GM23338 (cell line): ENCODE measurements around the gene GLCCI1. TPM values are rescaled to one million over a fixed set of nuclear protein-coding genes. Genes with fewer than 3 reads are reported as not detected.

Experiments
- EZH2phosphoT487 ChIP-seq: fragments of 200-600 bp; sonication (generic); IDR thresholded peaks from one replicate; pipeline ENCODE4 v1.8.1; 2018; ENCODE audit warnings: antibody characterized with exemption; ENCODE audit not compliant: unreplicated experiment
- JUNB ChIP-seq: IDR thresholded peaks from one replicate; pipeline ENCODE4 v1.6.1; 2016; ENCODE audit warnings: antibody characterized with exemption; ENCODE audit not compliant: unreplicated experiment
- NANOG ChIP-seq: IDR thresholded peaks from 2 replicates; pipeline ENCODE4 v1.6.1; 2016; ENCODE audit warnings: antibody characterized with exemption, borderline replicate concordance
- STAT1 ChIP-seq: IDR thresholded peaks from one replicate; pipeline ENCODE4 v1.6.1; 2016; ENCODE audit warnings: antibody characterized with exemption; ENCODE audit not compliant: unreplicated experiment
- ZNF114 ChIP-seq: fragments of 250-450 bp; sonication (Bioruptor Pico); IDR thresholded peaks from 2 replicates; pipeline ENCODE4 v1.5.0; 2020; ENCODE audit warnings: mild to moderate bottlenecking, moderate library complexity
- polyA plus RNA-seq: library from polyadenylated mRNA; unstranded; fragments of >200 nt; fragmentation: Nextera tagmentation; extraction: Ambion mirVana; gene quantifications from 2 replicates; pipeline ENCODE4 v1.2.1, GENCODE V29; 2016
- total RNA-seq: library from RNA; depleted of rRNA; stranded (reverse); fragments of >200 nt; shearing (Covaris generic); gene quantifications from 2 replicates; pipeline ENCODE4 v1.2.3, GENCODE V29; 2014
- TF ChIP-seq, protein P1 (sequence below): fragments of 250-450 bp; sonication (Bioruptor Pico); IDR thresholded peaks from 2 replicates; pipeline ENCODE4 v1.5.0; 2020; ENCODE audit warnings: mild to moderate bottlenecking, moderate library complexity
- TF ChIP-seq, protein P2 (sequence below): IDR thresholded peaks from one replicate; pipeline ENCODE4 v1.6.1; 2018; ENCODE audit warnings: antibody characterized with exemption; ENCODE audit not compliant: unreplicated experiment
- TF ChIP-seq, protein P3 (sequence below): IDR thresholded peaks from 2 replicates; pipeline ENCODE4 v1.6.1; 2016; ENCODE audit warnings: antibody characterized with exemption

The GLCCI1 gene
- total and polyA plus RNA-seq, 2 experiments from 2014 or later, result 15.0 to 15.7 TPM

DNA sequence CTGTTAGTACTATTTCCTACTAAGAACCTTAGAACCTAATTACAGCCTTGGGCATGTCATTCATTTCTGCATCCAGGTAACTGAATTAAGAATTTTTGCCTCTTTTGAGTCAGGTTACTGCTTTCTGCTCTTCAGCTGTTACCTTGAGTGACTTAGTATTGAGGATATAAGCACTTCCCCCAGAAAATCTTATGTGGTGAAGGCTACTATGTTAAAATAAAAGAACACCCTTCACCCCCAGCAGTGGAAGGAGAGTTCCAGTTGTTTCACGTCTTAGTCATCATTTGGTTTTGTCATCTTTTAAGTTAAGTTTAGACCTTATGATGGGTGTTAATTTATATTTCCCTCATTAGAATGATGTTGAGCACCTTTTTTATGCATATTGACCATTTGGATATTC is 82.8 kb downstream of the GLCCI1 start (continued):
- TF ChIP-seq, protein P1, sequence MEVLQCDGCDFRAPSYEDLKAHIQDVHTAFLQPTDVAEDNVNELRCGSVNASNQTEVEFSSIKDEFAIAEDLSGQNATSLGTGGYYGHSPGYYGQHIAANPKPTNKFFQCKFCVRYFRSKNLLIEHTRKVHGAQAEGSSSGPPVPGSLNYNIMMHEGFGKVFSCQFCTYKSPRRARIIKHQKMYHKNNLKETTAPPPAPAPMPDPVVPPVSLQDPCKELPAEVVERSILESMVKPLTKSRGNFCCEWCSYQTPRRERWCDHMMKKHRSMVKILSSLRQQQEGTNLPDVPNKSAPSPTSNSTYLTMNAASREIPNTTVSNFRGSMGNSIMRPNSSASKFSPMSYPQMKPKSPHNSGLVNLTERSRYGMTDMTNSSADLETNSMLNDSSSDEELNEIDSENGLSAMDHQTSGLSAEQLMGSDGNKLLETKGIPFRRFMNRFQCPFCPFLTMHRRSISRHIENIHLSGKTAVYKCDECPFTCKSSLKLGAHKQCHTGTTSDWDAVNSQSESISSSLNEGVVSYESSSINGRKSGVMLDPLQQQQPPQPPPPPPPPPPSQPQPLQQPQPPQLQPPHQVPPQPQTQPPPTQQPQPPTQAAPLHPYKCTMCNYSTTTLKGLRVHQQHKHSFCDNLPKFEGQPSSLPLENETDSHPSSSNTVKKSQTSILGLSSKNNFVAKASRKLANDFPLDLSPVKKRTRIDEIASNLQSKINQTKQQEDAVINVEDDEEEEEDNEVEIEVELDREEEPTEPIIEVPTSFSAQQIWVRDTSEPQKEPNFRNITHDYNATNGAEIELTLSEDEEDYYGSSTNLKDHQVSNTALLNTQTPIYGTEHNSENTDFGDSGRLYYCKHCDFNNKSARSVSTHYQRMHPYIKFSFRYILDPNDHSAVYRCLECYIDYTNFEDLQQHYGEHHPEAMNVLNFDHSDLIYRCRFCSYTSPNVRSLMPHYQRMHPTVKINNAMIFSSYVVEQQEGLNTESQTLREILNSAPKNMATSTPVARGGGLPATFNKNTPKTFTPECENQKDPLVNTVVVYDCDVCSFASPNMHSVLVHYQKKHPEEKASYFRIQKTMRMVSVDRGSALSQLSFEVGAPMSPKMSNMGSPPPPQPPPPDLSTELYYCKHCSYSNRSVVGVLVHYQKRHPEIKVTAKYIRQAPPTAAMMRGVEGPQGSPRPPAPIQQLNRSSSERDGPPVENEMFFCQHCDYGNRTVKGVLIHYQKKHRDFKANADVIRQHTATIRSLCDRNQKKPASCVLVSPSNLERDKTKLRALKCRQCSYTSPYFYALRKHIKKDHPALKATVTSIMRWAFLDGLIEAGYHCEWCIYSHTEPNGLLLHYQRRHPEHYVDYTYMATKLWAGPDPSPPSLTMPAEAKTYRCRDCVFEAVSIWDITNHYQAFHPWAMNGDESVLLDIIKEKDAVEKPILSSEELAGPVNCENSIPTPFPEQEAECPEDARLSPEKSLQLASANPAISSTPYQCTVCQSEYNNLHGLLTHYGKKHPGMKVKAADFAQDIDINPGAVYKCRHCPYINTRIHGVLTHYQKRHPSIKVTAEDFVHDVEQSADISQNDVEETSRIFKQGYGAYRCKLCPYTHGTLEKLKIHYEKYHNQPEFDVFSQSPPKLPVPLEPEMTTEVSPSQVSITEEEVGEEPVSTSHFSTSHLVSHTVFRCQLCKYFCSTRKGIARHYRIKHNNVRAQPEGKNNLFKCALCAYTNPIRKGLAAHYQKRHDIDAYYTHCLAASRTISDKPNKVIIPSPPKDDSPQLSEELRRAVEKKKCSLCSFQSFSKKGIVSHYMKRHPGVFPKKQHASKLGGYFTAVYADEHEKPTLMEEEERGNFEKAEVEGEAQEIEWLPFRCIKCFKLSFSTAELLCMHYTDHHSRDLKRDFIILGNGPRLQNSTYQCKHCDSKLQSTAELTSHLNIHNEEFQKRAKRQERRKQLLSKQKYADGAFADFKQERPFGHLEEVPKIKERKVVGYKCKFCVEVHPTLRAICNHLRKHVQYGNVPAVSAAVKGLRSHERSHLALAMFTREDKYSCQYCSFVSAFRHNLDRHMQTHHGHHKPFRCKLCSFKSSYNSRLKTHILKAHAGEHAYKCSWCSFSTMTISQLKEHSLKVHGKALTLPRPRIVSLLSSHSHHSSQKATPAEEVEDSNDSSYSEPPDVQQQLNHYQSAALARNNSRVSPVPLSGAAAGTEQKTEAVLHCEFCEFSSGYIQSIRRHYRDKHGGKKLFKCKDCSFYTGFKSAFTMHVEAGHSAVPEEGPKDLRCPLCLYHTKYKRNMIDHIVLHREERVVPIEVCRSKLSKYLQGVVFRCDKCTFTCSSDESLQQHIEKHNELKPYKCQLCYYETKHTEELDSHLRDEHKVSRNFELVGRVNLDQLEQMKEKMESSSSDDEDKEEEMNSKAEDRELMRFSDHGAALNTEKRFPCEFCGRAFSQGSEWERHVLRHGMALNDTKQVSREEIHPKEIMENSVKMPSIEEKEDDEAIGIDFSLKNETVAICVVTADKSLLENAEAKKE (CRISPR knock-in tag), result no peak
- TF ChIP-seq EZH2phosphoT487 (no peak), STAT1 (no peak), JUNB (no peak), ZNF114 (CRISPR knock-in tag) (no peak), NANOG (no peak)
- TF ChIP-seq, protein P2, sequence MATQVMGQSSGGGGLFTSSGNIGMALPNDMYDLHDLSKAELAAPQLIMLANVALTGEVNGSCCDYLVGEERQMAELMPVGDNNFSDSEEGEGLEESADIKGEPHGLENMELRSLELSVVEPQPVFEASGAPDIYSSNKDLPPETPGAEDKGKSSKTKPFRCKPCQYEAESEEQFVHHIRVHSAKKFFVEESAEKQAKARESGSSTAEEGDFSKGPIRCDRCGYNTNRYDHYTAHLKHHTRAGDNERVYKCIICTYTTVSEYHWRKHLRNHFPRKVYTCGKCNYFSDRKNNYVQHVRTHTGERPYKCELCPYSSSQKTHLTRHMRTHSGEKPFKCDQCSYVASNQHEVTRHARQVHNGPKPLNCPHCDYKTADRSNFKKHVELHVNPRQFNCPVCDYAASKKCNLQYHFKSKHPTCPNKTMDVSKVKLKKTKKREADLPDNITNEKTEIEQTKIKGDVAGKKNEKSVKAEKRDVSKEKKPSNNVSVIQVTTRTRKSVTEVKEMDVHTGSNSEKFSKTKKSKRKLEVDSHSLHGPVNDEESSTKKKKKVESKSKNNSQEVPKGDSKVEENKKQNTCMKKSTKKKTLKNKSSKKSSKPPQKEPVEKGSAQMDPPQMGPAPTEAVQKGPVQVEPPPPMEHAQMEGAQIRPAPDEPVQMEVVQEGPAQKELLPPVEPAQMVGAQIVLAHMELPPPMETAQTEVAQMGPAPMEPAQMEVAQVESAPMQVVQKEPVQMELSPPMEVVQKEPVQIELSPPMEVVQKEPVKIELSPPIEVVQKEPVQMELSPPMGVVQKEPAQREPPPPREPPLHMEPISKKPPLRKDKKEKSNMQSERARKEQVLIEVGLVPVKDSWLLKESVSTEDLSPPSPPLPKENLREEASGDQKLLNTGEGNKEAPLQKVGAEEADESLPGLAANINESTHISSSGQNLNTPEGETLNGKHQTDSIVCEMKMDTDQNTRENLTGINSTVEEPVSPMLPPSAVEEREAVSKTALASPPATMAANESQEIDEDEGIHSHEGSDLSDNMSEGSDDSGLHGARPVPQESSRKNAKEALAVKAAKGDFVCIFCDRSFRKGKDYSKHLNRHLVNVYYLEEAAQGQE, result no peak
- TF ChIP-seq, protein P3, sequence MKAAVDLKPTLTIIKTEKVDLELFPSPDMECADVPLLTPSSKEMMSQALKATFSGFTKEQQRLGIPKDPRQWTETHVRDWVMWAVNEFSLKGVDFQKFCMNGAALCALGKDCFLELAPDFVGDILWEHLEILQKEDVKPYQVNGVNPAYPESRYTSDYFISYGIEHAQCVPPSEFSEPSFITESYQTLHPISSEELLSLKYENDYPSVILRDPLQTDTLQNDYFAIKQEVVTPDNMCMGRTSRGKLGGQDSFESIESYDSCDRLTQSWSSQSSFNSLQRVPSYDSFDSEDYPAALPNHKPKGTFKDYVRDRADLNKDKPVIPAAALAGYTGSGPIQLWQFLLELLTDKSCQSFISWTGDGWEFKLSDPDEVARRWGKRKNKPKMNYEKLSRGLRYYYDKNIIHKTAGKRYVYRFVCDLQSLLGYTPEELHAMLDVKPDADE, result no peak
